Measurements from ENCODE around the gene CHD1.
A peak's percentile ranks its signal among the peaks of the same experiment; 100 is the strongest.

The CHD1 gene

DNA sequence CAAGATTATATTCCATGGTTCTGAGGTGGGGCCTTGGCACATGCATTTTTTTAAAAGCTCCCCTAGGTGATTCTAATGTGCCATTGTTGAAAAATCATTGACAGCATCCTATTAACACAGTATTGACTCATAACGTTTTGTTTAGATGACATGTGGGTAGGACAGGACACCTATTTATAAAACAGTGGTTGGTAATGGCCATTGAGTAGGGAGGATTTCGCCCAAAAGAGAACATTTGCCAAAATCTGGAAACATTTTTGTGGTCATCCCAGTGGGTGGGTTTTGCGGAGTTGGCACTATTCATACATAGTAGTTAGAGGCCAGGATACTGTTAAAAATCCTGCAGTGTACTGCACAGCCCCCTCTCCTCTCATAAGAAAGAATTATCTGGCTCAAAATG is 6.4 kb upstream of the CHD1 start:
- no peak overlapping the region for H3K4me3 ChIP-seq (ENCODE audit: low read depth, low read length)
- TF ChIP-seq, protein P1, sequence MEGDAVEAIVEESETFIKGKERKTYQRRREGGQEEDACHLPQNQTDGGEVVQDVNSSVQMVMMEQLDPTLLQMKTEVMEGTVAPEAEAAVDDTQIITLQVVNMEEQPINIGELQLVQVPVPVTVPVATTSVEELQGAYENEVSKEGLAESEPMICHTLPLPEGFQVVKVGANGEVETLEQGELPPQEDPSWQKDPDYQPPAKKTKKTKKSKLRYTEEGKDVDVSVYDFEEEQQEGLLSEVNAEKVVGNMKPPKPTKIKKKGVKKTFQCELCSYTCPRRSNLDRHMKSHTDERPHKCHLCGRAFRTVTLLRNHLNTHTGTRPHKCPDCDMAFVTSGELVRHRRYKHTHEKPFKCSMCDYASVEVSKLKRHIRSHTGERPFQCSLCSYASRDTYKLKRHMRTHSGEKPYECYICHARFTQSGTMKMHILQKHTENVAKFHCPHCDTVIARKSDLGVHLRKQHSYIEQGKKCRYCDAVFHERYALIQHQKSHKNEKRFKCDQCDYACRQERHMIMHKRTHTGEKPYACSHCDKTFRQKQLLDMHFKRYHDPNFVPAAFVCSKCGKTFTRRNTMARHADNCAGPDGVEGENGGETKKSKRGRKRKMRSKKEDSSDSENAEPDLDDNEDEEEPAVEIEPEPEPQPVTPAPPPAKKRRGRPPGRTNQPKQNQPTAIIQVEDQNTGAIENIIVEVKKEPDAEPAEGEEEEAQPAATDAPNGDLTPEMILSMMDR (IDR thresholded peaks at IDR 0.05; ENCODE audit: insufficient read depth, low read depth, low read length, missing control alignments) = no peak
- no peak for DNase-seq (ENCODE audit: low read depth)

DNA sequence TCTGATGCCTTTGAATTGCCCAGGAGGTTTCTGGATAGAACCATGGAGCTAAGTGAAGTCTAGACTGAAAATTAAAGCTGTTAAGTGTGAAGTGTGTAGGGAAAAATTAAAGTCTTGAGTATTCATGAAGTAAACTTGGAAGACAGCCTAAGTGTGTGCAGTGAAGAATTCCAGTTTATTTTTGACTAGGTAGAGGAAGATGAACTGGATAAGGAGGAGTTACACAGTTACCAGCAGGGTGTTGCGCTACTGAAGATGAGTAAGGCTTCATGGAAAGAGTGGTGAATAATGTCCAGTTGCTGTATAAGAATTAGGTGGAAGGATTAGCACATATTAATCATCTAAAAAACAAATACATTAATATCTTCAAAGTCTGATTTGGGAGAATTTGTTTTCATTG is 5.7 kb upstream of the CHD1 start:
- DNase-seq (ENCODE audit: low read depth) = no peak
- TF ChIP-seq, protein P1 (IDR thresholded peaks at IDR 0.05; ENCODE audit: insufficient read depth, low read depth, low read length, missing control alignments) = no peak

DNA sequence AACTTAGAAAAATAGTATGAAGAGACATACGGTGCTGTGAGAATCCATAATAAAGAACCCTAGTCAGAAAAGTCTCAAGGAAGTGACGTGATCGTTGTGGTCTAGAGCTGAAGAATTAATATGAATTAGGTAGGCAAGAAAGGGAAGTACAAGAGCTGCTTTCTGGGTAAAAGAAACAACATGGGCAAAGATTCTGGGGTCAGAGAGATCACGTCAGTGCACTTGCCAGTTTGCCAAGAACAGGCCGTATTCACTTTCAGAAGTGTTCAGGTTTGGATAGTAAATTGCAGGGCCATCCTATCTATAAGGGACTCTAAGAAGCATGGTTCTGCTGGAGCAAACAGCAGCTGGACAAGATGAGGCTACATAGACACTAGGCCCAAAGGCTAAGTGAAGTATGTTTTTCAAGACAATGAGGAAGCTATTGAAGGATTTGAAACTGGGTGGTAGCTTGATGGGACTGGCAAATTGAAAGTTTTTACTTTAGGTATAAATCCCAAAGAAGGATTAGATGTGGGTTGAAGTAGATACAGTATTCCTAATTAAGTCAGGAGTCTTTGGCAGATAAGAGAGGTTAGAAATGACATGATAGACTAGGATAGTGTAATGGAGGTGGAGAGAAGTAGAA is 4.8 kb upstream of the CHD1 start:
- TF ChIP-seq, protein P1 (IDR thresholded peaks at IDR 0.05; ENCODE audit: insufficient read depth, low read depth, low read length, missing control alignments) = no peak
- DNase-seq (ENCODE audit: low read depth) = peak; percentile 68
- H3K4me3 ChIP-seq (ENCODE audit: low read depth, low read length) = peak overlapping the region; percentile 21; the same call in 1 of the 2 replicates

More for the DNA sequence above, 5.7 kb upstream of the CHD1 start:
- no peak overlapping the region for H3K4me3 ChIP-seq (ENCODE audit: low read depth, low read length)

DNA sequence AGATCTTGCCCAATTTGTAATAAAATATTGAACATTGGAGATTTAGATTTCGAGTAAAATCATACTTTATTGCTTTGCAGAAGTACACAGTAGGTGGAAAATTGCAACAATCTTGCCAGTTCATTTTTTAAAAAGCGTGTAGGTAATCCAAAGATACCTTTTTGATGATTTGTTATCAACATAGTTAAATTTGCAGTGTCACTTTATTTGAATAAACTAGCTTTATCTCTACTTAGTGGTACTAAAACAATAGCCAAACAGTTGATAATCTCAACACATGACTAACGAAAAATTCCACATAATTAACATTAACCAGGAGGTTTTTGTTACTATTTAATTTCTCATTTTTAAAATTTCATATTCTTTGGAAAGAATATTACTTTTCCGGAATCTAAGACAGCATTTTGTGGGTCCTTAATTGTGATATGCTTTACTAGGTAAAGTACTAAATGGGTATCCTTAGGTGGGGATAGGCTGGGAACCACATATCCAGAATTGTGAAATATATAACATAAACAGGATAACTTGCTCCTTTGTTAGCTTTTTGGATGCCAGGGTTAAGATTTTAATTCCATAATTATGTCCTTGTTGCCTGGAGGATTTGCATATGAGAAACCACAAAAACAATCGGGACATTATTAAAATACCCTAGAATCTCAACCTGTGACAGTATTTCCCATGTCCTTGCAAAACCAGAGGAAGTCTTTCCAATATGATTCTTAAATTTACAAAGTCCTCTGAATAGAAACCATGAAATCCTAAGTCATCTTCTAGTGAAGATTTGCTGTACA is 2.4 kb upstream of the CHD1 start:
- no peak overlapping the region for H3K4me3 ChIP-seq (ENCODE audit: low read depth, low read length)
- no peak for DNase-seq (ENCODE audit: low read depth)
- TF ChIP-seq, protein P1 (IDR thresholded peaks at IDR 0.05; ENCODE audit: insufficient read depth, low read depth, low read length, missing control alignments) = no peak

DNA sequence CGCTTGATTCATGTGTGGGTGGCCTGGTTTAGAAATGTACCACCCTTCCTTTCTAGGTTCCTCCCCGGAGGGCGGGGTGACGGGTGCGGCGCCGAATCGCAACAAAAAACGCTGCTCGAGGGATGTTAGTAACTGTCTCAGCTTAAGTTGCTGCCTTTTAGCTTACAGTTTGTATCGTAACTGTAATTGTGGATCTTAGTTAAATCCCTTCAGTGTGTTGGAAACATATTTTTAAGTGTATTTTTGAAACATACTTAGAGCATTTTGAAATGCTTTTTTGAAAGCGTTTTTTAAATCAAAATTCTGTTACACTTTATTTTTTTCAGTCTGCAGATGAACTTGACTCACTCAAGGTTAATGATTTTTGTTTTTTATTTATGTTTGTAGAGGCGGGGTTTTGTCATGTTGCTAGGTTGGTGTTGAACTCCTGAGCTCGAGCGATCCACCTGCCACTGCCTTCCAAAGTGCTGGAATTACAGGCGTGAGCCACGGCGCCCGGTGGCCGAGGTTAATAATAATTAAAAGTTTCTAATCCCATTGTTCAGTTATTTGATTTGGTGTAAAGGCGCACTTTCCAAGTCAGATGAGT is 997 bp upstream of the CHD1 start:
- H3K4me3 ChIP-seq (ENCODE audit: low read depth, low read length) = peak overlapping the region; percentile 65
- no peak for DNase-seq (ENCODE audit: low read depth)
- TF ChIP-seq, protein P1 (IDR thresholded peaks at IDR 0.05; ENCODE audit: insufficient read depth, low read depth, low read length, missing control alignments) = no peak

DNA sequence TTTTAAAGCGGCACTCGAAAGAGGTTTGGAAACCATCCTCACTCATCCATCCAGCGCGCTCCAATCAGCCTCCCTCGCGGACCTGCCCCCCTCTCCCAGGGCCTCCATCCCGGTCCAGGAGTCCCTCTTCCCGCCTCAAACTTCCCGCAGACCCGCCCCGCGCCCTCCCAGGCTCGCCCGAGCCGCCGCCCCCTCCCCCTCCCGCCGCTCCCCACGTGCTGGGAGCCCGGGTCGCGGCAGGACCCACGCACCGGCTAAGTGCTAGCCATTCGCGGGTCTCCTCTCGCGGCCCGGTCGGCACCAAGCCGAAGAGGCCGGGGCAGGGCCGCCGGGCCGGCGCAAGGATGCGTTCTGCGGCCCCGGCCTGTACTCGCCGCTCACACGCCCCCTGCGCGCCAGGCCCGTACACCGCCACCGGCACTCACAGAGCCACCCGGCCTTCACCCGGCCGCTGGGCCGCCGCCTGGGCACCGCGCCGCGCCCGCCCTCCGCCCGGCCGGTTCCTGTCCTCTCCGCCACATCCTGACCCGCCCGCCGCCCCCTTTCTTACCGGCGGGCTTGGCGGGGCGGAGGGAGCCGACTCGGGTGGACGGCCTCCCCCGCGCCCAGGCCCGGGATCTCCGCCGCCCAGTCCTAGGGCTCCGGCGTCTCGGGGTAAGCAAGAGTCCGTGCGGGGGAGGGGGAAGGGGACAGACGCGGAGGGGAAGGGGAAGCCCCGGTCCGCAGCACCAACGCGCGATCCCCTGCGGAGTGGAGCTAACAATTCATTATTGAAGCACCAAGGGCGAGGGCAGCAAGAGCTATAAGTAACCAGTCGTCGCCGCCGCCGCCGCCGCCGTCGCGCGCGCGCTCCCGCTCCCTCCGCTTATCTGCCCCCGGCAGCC is 576 bp downstream of the CHD1 start:
- H3K4me3 ChIP-seq (ENCODE audit: low read depth, low read length) = peak overlapping the region; percentile 99
- DNase-seq (ENCODE audit: low read depth) = peak; percentile 61
- TF ChIP-seq, protein P1 (IDR thresholded peaks at IDR 0.05; ENCODE audit: insufficient read depth, low read depth, low read length, missing control alignments) = no peak

Measured in GM12865 (cell line).